ENCODE measurements around the gene SAXO1.

SAXO1 gene

GRCh38 chr9:19033015-19033414, at the start of gene SAXO1:
SAXO1 (minus strand) TSS chr9:19033209; CDS start chr9:19032908, 301 bp downstream.
- no peak for DNase-seq (ENCODE audit: extremely low read depth, low read depth)
- no peak for TF ChIP-seq CTCF (IDR thresholded peaks at IDR 0.05; ENCODE audit: low read depth, low read length, missing control alignments)
- no peak within 1 kb of the TSS for H3K4me3 ChIP-seq (replicated peaks; ENCODE audit: low read depth, low read length)

GRCh38 chr9:19074836-19075235, 41.8 kb upstream of the SAXO1 start:
- no peak overlapping the region for H3K4me3 ChIP-seq (replicated peaks; ENCODE audit: low read depth, low read length)
- no peak for DNase-seq (ENCODE audit: extremely low read depth, low read depth)
- TF ChIP-seq CTCF (IDR thresholded peaks at IDR 0.05; ENCODE audit: low read depth, low read length, missing control alignments), result no peak

GRCh38 chr9:19074229-19074628, 41.2 kb upstream of the SAXO1 start:
- no peak overlapping the region for H3K4me3 ChIP-seq (replicated peaks; ENCODE audit: low read depth, low read length)
- DNase-seq (ENCODE audit: extremely low read depth, low read depth), result no peak
- TF ChIP-seq CTCF (IDR thresholded peaks at IDR 0.05; ENCODE audit: low read depth, low read length, missing control alignments), result no peak

GRCh38 chr9:19057033-19057432, 24.0 kb upstream of the SAXO1 start:
- DNase-seq (ENCODE audit: extremely low read depth, low read depth), result no peak
- TF ChIP-seq CTCF (IDR thresholded peaks at IDR 0.05; ENCODE audit: low read depth, low read length, missing control alignments), result no peak

GRCh38 chr9:19050637-19051591, 17.9 kb upstream of the SAXO1 start:
- H3K4me3 ChIP-seq (replicated peaks; ENCODE audit: low read depth, low read length), result peak overlapping the region; percentile 91
- no peak for TF ChIP-seq CTCF (IDR thresholded peaks at IDR 0.05; ENCODE audit: low read depth, low read length, missing control alignments)
- DNase-seq (ENCODE audit: extremely low read depth, low read depth), result no peak

More at GRCh38 chr9:19057033-19057432, 24.0 kb upstream of the SAXO1 start:
- H3K4me3 ChIP-seq (replicated peaks; ENCODE audit: low read depth, low read length), result no peak overlapping the region

- peak overlapping the region; percentile 91 for H3K4me3 ChIP-seq (replicated peaks; ENCODE audit: low read depth, low read length)
- no peak for TF ChIP-seq CTCF (IDR thresholded peaks at IDR 0.05; ENCODE audit: low read depth, low read length, missing control alignments)
- no peak for DNase-seq (ENCODE audit: extremely low read depth, low read depth)
Measured at GRCh38 chr9:19049917-19050636, 17.1 kb upstream of the SAXO1 start.
